GM19468 (cell line): Measurements from ENCODE around the gene ERGIC1.
A peak's percentile ranks its signal among the peaks of the same experiment; 100 is the strongest.
"Not testable (repeated sequence)": the region's sequence is repeated elsewhere in the genome, so short reads cannot be mapped to it uniquely, and the experiment has no call there.

Experiments used
- ATAC-seq: cut with Tn5 transposase; IDR thresholded peaks from one replicate; pipeline ENCODE4 v1.9.1; 2021; ENCODE audit warnings: mild to moderate bottlenecking, moderate library complexity, moderate number of reproducible peaks; ENCODE audit not compliant: unreplicated experiment; ENCODE audit errors: extremely low read depth

Gene ERGIC1

DNA sequence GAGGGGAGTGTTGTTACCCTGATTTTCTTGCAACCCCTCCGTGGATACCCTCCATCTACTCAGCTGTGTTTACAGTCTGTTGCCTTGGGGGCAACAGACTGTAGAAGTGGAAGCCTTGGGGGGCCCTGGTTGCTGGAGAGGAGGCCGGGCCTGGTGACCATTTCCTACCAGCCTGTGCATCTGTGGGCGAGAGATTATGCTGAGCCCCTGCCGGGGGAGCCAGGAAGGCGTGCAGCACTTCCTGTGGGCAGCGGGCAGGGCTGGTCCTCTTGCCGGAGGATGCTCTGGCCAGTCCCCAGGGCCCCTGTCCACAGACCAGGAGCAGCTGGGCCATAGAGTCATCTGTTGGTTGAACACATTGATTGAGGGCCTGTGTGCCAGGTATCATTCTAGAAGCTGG lies 11.1 kb downstream of the ERGIC1 start:
- no peak for ATAC-seq

DNA sequence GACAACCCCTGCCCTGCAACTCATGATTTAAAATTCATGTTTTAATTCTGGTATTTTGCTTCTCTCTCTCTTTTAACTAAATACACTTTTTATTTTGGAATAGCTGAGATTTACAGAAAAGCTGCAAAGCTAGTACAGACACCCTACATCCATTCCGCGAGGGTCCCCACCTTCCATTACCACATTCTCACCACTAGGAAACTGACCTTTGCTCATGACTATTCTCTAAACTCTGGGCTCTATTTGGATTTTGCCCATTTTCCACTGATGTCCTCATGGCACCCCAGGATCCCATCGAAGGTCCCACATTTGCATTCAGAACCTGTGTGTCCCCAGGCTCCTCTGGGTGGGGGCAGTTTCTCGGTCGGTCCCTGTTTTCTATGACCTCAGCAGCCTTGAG lies 11.5 kb downstream of the ERGIC1 start:
- no peak for ATAC-seq

DNA sequence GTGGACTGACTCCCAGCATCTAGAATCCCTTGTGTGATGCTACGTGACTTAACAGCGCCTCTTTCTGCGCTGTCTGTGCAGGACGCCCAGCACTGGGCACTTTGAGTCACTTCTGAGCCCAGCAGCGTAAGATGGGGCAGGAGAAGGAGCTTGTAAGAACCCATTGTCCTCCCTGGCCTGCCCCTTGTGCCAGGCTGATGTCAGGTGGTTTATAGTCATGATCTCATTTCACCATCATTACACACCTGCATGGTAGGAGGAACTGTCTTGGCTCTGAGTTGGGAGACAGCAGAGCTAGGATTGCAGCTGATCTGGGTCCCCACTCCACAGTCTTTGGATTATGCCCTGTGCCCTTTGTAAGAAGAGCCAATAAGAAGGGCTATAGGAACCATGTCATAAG lies 12.2 kb downstream of the ERGIC1 start:
- no peak for ATAC-seq

DNA sequence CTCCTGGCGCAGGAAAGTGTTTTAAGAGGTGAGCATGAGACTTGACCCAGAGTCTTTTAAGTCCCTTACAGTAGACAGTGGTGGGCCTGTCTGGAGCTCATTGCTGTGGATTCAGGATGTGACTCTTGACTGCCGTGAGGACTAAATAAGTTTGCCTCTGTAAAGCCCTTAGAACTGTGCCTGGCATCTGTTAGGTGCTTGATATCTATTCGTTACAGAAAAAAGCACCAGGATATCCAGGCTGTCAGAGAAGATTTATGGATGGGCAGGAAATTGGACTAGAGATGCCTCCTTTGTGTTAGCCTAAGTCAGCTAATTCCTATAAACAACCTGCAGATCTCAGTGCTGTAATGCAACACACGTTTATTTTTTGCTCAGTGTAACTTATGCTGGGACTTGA lies 12.6 kb downstream of the ERGIC1 start:
- ATAC-seq, result no peak

DNA sequence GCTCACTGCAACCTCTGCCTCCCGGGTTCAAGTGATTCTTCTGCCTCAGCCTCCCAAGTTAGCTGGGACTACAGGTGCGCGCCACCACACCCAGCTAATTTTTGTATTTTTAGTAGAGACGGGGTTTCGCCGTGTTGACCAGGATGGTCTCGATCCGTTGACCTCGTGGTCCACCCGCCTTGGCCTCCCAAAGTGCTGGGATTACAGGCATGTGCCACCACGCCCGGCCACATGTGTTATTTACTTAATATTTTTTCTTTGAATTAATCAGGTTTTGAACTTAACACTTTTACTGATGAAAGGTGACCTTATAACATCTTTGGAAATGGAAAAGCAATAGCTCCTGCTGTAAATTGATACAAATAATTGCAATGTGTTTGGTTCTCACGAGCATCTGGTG lies 13.5 kb downstream of the ERGIC1 start:
- not testable (repeated sequence) for ATAC-seq

DNA sequence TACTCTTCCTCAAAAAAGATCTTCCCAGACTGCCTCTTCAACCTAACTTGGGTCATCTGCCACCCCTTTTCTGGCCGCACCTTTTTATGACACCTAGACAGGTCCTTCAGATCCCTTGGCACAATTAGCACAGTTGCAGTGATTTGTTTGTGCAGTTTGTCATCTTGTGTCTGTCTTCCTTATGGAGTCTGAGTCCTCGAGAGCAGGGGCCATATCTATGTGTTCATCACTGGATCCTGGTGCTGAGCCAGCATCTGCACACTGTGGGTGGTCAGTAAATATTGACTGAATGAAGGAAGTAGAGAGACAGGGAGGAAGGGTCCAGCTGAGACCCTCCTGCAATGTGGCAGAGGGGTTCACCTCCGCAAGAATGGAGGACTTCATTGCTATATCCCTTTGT lies 14.4 kb downstream of the ERGIC1 start:
- ATAC-seq, result no peak

DNA sequence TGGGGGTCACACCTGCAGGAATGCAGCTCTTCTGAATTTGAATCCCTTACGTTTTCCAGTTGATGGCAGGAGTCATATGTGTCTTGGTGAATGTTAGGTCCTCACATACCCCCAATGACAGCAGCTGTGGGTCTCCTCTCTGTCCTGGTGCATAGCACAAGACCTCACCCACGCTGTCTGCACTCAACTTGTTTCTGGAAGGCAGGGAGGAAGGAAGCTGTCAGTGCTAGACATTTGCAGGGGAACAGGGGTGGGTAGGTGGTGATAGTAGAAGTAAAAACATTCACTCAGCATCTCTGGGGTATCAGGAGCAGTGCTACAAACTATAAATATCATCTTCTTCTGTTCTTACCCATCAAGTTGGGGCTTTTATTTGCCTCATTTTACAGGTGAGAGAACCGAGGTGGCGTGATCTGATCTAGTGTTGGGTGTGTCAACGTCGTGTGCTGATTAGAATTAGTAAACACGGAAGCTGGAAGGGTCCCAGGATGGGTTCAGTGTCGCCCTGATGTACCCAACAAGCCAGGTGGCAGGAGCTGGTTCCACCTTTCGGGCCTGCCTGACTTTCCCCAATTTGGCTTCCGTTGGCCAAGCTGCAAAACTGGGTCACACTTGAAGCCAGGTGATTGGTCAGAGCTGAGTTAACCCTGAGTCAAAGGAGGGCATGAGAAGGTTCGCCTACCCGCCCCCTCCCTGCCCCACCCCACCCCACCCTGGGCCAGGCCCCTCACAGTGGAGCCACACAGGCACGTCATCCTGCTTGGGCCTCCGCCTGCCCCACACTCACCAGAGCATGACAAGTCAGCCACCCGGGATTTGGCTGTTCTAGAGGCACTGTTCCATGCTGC lies 15.8 kb downstream of the ERGIC1 start:
- ATAC-seq, result peak; percentile 21

DNA sequence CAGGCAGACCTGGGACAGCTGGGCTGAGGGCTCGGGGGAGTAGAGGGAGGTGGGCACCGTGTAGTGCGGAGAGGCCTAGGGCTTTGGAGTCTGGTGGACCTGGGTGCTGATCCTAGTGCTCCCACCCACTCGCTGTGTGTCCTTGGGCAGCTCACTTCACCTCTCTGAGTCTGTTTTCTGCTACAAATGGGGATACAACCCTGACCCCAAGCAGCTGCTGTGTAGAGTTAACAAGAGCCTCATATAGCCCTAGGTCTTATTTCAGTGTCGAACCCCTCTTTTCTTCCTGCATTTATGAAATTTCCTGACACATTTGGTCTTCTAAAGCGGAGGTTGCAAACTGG lies 16.4 kb downstream of the ERGIC1 start:
- ATAC-seq, result no peak

DNA sequence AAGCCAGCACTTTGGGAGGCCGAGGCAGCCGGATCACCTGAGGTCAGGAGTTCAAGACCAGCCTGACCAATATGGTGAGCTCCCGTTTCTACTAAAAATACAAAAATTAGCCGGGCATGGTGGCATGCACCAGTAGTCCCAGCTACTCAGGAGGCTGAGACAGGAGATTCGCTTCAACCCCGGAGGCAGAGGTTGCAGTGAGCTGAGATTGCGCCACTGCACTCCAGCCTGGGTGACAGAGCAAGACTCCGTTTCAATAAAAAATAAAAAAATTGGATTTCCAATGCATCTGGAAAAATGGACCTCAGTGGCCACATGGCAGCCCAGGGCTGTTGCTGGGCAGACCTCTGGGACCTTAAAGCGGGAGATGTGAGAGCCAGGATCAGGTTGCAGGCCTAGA lies 17.2 kb downstream of the ERGIC1 start:
- not testable (repeated sequence) for ATAC-seq

DNA sequence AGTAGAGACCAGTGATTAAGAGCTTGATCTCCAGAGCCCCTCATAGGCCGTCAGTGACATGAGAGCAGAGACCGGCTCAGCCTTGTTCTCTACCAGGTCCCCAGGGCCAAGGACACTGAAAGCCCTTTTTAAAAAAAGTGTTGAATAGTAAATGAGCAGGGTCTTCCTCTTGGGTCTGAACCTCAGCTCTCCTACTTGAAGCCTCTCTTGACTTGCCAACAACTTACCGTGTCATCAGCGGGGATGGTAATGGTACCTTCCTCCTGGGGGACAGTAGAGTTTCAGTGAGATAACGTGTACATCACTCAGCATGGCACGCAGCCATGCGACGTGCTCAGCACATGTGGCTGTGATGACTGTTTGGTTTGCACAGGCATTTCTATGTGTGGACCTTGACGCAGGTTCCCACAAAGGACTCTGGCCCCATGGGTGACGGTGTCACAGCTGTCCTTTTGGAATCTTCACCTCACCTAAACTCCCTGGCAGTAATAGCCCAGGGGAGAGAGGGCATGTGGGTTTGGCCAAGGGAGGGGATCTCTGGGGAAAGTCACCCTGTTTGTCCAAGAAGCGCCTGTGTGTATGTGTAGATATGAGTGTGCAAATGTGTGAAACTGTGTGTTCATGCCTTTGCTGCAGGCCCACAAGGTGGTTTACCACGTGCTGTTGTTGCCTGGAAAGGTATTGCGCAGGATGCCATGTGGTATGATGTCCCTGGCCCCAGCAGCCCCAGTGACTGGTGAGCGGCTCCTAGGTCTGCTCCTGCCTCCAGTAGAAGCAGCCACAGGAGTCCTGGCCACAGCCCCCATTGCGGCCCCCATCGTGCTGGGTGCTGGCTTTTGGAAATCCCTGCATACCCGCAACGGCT lies 18.7 kb downstream of the ERGIC1 start:
- ATAC-seq, result no peak

DNA sequence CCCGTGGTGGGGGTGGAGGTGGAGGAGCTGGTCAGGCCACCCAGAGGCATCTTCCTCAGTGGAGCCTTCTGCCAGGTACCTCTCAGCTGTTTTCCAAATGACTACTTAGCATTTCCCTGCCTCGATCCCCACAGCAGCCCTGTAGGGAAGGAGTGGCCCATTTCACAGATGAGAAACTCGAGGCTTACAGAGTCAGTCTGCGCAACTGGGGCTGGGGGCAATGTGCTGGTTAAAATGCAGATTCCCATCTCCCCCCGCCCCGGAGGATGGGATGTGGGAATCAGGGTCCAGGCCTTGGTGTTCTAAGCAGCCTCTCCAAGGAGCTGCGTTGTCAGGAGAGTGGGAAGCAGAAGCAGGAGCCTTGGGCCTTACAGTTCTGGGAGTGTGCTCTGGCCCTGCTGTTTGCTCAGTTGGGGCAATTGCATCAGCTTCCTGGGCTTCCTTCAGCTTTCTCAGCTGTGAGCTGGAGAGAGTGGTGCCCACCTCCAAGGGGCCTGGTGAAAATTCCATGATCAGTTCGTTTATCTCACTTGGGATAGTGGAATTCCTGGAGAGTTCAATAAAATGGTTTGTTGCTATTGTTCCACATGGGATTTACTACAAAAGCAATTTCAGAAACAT lies 19.4 kb downstream of the ERGIC1 start:
- ATAC-seq, result no peak

DNA sequence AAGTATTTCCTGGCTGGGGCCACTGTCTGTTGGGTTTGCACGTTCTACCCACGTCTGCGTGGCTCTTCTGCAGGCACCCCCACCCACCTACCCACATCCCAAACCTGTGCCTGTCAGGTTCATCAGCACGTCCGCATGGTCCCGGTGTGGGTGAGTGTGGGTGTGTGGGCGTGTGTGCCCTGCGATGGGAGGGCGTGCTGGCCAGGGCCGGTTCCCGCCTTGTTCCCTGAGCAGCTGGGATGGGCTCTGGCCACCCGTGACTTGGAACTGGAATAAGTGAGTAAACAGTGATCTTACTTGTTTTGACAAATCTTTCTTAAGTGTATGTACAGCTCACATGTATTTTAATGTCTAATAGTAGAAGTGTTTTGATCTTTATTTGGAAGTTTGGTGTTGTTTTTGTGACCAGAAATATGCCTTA lies 20.4 kb downstream of the ERGIC1 start:
- no peak for ATAC-seq

DNA sequence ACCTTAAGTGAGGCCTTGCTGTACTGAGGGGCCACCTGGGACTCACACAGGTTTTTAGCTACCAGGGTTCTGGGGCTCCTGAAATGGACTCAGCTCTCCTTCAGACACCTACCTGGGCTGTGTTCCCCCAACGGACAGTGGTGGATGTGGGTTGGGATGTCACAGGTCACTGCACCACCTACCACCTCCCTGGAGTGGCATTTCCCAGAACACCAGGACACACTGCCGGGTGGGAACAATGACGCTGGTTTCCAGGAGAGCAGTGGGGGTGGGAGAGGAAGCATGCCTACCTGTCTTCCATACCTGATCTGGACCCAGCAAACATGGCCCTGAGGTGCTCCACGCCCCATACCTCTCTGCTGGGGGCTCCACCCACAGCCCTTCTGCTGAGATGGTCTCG lies 20.9 kb downstream of the ERGIC1 start:
- no peak for ATAC-seq

DNA sequence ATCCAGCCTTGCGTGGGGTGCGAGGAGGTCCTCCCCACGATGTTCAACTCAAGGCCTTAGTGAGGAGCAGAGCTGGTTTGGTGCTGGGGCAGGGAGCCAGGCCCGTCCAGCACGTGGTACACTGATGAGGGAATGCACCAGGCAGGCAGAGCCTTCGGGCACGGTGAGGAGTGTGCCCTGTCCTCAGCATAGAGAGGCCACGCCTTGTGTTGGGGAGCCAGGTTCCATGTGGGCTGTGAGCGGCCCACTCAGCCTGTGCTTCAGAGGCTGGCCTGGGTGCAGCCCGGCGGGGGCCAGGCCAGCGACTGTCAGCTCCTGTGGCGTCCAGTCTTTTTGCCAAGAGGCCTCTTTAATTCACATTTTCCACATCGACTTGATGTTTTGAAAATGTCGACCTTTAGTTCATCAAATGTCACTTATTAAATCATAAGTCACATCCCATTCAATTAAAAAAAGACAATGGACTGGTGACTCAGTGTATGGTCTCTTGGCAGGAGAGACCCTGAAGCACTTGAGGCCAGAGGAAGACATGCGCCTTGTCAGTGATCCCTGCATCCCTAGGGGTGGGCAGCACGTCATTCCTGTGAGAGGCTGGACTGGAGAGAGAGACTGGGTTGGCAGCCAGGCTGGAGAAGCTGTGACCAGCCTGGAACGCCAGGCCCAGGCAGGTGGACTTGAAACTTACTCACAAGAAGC lies 21.7 kb downstream of the ERGIC1 start:
- no peak for ATAC-seq

DNA sequence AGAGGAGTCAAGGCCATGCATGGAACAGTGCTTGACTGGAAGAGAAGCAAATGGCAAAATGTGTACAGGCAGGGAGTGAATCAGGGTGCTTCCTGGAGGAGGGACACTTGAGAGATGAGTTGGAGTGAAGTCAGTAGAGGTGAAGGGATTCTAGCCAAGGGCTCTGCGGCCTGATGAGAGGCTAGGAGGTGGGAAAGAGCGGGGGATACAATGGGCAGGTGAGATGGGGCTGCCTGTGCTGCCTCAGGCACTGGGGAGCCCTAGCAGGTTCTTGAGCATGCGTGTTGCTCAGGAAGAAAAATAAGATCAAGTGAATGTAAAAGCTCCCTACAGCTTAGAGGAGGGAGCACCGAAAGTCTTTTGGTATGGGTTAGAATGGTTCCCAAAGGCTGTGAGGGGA lies 22.3 kb downstream of the ERGIC1 start:
- ATAC-seq, result no peak

DNA sequence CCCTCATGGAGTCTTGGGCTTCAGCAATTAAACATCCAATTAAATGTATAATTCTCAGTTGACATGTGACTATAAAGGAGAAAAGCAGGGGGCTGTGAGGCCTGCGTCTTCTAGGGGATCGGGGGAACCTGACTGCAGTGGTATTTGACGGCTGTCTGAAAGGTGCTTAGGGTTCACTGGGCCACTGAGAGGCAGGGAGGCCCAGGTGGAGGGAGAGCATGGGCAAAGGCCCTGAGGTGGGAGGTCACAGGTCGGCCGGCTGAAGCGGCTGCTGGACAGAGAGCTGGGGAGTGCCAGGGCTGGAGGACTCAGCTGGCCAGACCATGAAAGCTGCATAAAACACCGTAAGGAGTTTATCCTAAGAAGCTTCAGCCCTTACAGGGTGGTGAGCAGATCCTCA lies 23.9 kb downstream of the ERGIC1 start:
- ATAC-seq, result no peak

DNA sequence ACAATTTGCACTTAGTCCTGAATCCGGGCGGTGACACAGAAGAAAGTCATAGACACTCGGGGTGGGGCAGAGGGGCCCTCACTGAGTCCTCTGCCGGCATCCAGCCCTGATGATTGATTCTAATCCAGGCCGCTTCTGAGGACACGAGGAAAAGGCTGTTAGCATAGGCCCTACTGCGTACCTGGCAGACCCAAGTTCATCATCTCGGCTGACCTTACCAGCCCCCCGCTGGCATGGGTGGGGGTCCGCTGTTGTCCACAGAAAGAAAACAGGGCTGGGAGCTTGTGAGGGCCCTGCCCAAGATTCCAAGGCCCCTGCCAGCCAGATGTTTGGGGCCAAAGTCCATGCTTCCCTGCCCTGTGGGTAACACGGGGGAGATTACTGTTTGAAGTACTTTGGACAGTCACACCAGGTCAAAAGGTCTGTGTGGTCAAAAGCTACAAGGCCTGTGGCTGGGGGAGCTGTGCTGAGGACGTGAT lies 24.5 kb downstream of the ERGIC1 start:
- no peak for ATAC-seq

DNA sequence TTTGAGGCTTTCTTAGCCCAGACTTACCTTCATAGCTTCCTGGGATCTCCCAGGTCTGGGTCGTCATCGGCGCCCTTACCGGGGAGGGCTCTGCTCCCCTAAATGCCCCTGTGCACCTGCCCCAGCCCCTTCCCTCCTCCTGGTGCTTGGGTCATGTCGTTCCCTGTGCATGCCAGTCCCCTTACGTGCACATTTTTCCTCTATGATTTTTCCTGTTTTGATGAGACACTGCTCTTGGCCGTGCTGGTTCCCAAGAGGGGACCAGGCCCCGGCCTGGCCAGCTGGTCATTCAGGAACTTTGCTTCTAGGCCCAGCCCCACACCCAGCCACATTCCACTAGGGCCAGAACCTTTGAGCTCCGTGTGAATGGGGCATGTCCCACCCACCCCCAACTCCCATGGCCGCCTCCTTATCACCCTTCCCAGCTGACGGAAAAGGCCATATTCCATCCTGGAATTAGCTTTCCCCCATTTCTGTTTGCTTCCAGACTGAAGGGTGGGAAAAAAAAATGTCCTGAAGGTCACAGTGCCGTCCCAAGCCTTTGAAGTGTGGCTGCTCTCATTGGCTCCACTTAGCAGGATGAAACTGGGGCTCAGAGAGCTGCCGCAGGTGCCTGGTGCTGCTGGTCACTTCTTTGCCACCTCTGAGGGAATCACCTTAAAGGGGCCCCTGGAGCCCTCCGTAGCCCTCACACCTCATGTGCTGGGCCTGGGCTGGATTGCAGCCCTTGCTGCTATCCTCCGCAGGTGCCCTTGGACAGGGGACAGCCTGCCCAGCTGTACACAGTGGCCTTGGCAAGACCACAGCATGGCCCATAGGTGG lies 25.1 kb downstream of the ERGIC1 start:
- ATAC-seq, result no peak

DNA sequence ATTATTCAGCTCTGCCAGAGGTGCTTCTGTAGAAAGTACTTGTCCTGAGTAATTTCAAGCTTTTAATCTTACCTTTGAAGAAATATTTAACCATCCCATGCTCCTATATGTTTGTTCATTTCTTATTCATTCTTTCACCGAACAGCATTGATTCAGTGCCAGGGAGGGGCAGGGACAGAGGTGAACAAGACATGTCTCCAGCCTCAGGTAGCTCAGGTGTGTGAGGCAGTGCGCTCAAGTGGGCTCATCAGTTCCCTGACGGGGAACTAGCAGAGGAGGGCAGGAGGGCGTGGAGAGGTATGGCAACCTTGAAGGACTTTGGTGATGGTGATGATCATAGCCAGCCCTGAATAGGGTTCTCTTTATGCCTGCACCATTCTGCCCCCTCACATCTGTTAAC lies 25.9 kb downstream of the ERGIC1 start:
- ATAC-seq, result no peak
